Heart left ventricle (tissue), 16 donors: Measurements from ENCODE around the gene CDCA3. TPM values are rescaled to one million over a fixed set of nuclear protein-coding genes. Genes with fewer than 3 reads are reported as not detected.

Experiments used
- ATAC-seq, 4 donors: fragments of 200-7000 bp; cut with Tn5 transposase; one replicate each; pipeline ENCODE4 v1.9.1; 2020 to 2022; ENCODE audit warnings: moderate library complexity in 4 of 4, mild to moderate bottlenecking in 3 of 4, moderate number of reproducible peaks in 1 of 4
- DNase-seq, 5 donors: peaks; one replicate each; pipeline ENCODE4 v3.0.0-alpha.2; 2020
- H3K27ac ChIP-seq, 12 donors: fragments of 200-600 bp; sonication (generic) in 4 of 12; one replicate each; pipeline versions ENCODE4 v1.5.0 to v1.8.0; 2016 to 2022; ENCODE audit warnings: mild to moderate bottlenecking in 2 of 12
- H3K27me3 ChIP-seq, 9 donors: fragments of 200-600 bp; sonication (generic) in 2 of 9; one replicate each; pipeline versions ENCODE4 v1.5.1 to v1.8.0; 2016 to 2022; ENCODE audit warnings: mild to moderate bottlenecking in 3 of 9
- H3K36me3 ChIP-seq, 9 donors: fragments of 200-600 bp; sonication (generic) in 2 of 9; one replicate each; pipeline versions ENCODE4 v1.5.0 to v1.8.0; 2018 to 2022; ENCODE audit warnings: mild to moderate bottlenecking in 2 of 9
- H3K4me1 ChIP-seq, 12 donors: fragments of 200-600 bp; sonication (generic) in 4 of 12; one replicate each; pipeline versions ENCODE4 v1.5.0 to v1.8.0; 2016 to 2022; ENCODE audit warnings: mild to moderate bottlenecking in 3 of 12
- H3K4me3 ChIP-seq, 12 donors: fragments of 200-600 bp; sonication (generic) in 4 of 12; one replicate each; pipeline versions ENCODE4 v1.5.0 to v1.8.0; 2017 to 2022; ENCODE audit warnings: mild to moderate bottlenecking in 9 of 12, moderate library complexity in 4 of 12
- H3K9me3 ChIP-seq, 12 donors: fragments of 200-600 bp; sonication (generic) in 4 of 12; one replicate each; pipeline versions ENCODE4 v1.5.0 to v1.8.0; 2016 to 2022; ENCODE audit warnings: mild to moderate bottlenecking in 1 of 12
- CTCF ChIP-seq, 12 donors: fragments of 200-600 bp; sonication (generic) in 4 of 12; IDR thresholded peaks; one replicate each; pipeline versions ENCODE4 v1.5.0 to v1.8.0; 2018 to 2022; ENCODE audit warnings: antibody characterized with exemption in 12 of 12, mild to moderate bottlenecking in 5 of 12
- POLR2A ChIP-seq, 2 donors: fragments of 450-650 bp; IDR thresholded peaks; one replicate each; pipeline ENCODE4 v1.6.1; 2017; ENCODE audit warnings: antibody characterized with exemption in 2 of 2, mild to moderate bottlenecking in 2 of 2, moderate library complexity in 2 of 2
- WGBS, 4 donors: extraction: QIAGEN DNeasy Blood & Tissue Kit in 2 of 4; methylation state at CpG; one replicate each; pipeline versions ENCODE4 v1.1.5 to v1.1.7; 2013 to 2018; 5-methylcytosine and 5-hydroxymethylcytosine counted together
- intact Hi-C, 10 donors: fragments of 100-400 bp; cut with DNase I; formaldehyde crosslinking; loops; one replicate each; pipeline versions ENCODE4 v1.11.1 to v1.14.2; 2022
- polyA plus RNA-seq, 2 donors: library from polyadenylated mRNA; stranded (reverse); fragments of 200-250 nt; gene quantifications; one replicate each; pipeline ENCODE4 v1.2.3, GENCODE V29; 2013
- total RNA-seq, 9 donors: library from RNA; depleted of rRNA in 2 of 9; stranded (reverse); fragments of >200 nt in 2 of 9; fragmentation: NEBNext Ultra II Directional in 3 of 9; extraction: Animal tissue kit (Norgen Biotek cat#: 25700) in 3 of 9; gene quantifications; one replicate each; pipeline versions ENCODE4 v1.1.0 to v1.2.4, GENCODE V29; 2016 to 2023
- donor health status: ischemic (EF 13 %, LVEDD 7.1; RV severe dilation, severe dysfunction).
- donor health status: healthy with polysubstance abuse.
- donor health status: DM: no; HTN: yes; CAD: no.
- donor health status: DM: no; HTN: no; CAD: no.
- donor health status: ischemic (EF 25% LVEDD 6.9; RV normal size, moderate dysfunction).
- donor health status: ischemic (EF 25% LVEDD 5.7; RV mildly dilated, moderate dysfunction).
- donor health status: healthy.
- donor health status: DM: yes; HTN: yes; CAD: no.
- donor health status: ischemic (EF 35%, LVEDD 5.7; RV mildly dilated, moderate dysfunction).
- donor health status: nonischemic (EF 11% LVEDD 7.7; RV severe dilation, severe dysfunction).
- donor health status: DM: yes; HTN: yes; CAD: no.
- donor health status: PGD.
- donor health status: ischemic (EF 29% LVEDD 5.4; RV normal size, mild dysfunction).
- donor health status: nonischemic (EF 23%, LVEDD 6.1; RV moderate dilation, normal function).

CDCA3 gene
- total and polyA plus RNA-seq, 11 donors: 0.42 to 8.3 (median 0.93) TPM; not detected in 1

DNA sequence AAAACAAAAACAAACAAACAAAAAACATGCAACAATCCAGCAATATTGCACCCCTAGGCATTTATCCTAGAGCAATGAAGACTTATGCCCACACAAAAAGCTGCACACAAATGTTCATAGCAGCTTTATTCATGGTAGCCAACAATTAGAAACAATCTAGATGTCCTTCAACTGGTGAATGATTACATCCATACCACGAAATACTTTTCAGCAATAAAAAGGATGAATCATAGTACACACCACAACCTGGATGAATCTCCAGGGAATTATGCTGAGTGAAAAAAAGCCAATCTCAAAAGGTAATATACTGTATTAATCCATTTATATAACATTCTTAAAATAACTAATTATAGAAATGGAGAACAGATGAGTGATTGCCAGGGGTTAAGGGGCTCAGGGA, 43.9 kb downstream of the CDCA3 start:
- TF ChIP-seq CTCF (IDR thresholded peaks at IDR 0.05) (no peak), POLR2A (IDR thresholded peaks at IDR 0.05) (no peak)
- Histone ChIP-seq H3K9me3 (no peaks in the 10 kb centered on the region), H3K27ac (no peak overlapping the region), H3K27me3 (no peaks in the 10 kb centered on the region), H3K4me3 (no peak overlapping the region), H3K36me3 (peaks cover 0 to 21% (median 0%) of the 10 kb centered on the region in 9 donors), H3K4me1 (peaks cover 0 to 5% (median 0%) of the 10 kb centered on the region in 12 donors)
- ATAC-seq (no peak), DNase-seq (no peak)
- intact Hi-C loops: no loop called here
- WGBS, 4 donors: 71 to 88% (median 85%) methylated on average over 1 of the region's 1 CpG

GRCh38 chr12:6799147-6799546, 51.9 kb downstream of the CDCA3 start:
- no peaks in the 10 kb centered on the region for H3K4me1 ChIP-seq
- peaks cover 0 to 50% (median 0%) of the 10 kb centered on the region in 9 donors for H3K36me3 ChIP-seq
- no peak overlapping the region for H3K27ac ChIP-seq
- ATAC-seq (no peak), DNase-seq (no peak)
- H3K9me3 ChIP-seq: no peaks in the 10 kb centered on the region
- intact Hi-C loops: no loop called here
- TF ChIP-seq CTCF (IDR thresholded peaks at IDR 0.05) (no peak), POLR2A (IDR thresholded peaks at IDR 0.05) (no peak)
- no peak overlapping the region for H3K4me3 ChIP-seq
- 85 to 93% (median 89%) methylated on average over 5 of the region's 5 CpGs for WGBS, 4 donors
- H3K27me3 ChIP-seq: peaks cover 0 to under 1% (median 0%) of the 10 kb centered on the region in 9 donors

Other genes with a start within 250 kb of the CDCA3 start
- gene CHD4, start 243.9 kb downstream of the CDCA3 start, total RNA-seq: 100 to 1,000 TPM; 131 to 237 (median 160) TPM
- gene CHD4, start 243.9 kb downstream of the CDCA3 start, polyA plus RNA-seq: 100 to 1,000 TPM; 144 to 189 TPM
- 10 to 100 TPM in 1 of 9 donors, 1 to 10 TPM in 8; 3.7 to 11.7 (median 4.8) TPM for gene LPAR5, start 215.3 kb downstream of the CDCA3 start, total RNA-seq
- gene LPAR5, start 215.3 kb downstream of the CDCA3 start, polyA plus RNA-seq: 1 to 10 TPM; 3.5 to 4.7 TPM
- gene ACRBP, start 203.9 kb downstream of the CDCA3 start, total RNA-seq: 1 to 10 TPM in 4 of 9 donors, under 1 TPM in 4, not detected in 1; 0.32 to 7.2 (median 0.99) TPM
- under 1 TPM; 0.34 to 0.60 TPM for gene ACRBP, start 203.9 kb downstream of the CDCA3 start, polyA plus RNA-seq
- gene ING4, start 188.2 kb downstream of the CDCA3 start, total RNA-seq: 10 to 100 TPM; 17.4 to 39.0 (median 24.7) TPM
- 10 to 100 TPM; 14.6 to 23.6 TPM for gene ING4, start 188.2 kb downstream of the CDCA3 start, polyA plus RNA-seq
- gene ZNF384, start 161.9 kb downstream of the CDCA3 start, total RNA-seq: 10 to 100 TPM; 19.4 to 38.1 (median 25.2) TPM
- gene ZNF384, start 161.9 kb downstream of the CDCA3 start, polyA plus RNA-seq: 10 to 100 TPM; 15.0 to 29.7 TPM
- gene PIANP, start 150.5 kb downstream of the CDCA3 start, total RNA-seq: under 1 TPM in 3 of 9 donors, not detected in 6; 0.11 to 0.32 (median 0.22) TPM
- under 1 TPM; 0.15 to 0.28 TPM for gene PIANP, start 150.5 kb downstream of the CDCA3 start, polyA plus RNA-seq
- 10 to 100 TPM; 56.7 to 96.4 (median 82.6) TPM for gene COPS7A, start 127.2 kb downstream of the CDCA3 start, total RNA-seq
- gene COPS7A, start 127.2 kb downstream of the CDCA3 start, polyA plus RNA-seq: 100 to 1,000 TPM in 1 of 2 donors, 10 to 100 TPM in 1; 54.1 to 108 TPM
- 100 to 1,000 TPM; 126 to 207 (median 152) TPM for gene MLF2, start 98.1 kb downstream of the CDCA3 start, total RNA-seq
- gene MLF2, start 98.1 kb downstream of the CDCA3 start, polyA plus RNA-seq: 100 to 1,000 TPM; 136 to 231 TPM
- gene PTMS, start 84.9 kb downstream of the CDCA3 start, total RNA-seq: 100 to 1,000 TPM in 5 of 9 donors, 10 to 100 TPM in 4; 72.9 to 227 (median 100) TPM
- 100 to 1,000 TPM; 274 to 331 TPM for gene PTMS, start 84.9 kb downstream of the CDCA3 start, polyA plus RNA-seq
- 1 to 10 TPM in 2 of 9 donors, under 1 TPM in 3, not detected in 4; 0.10 to 1.5 (median 0.43) TPM for gene LAG3, start 78.8 kb downstream of the CDCA3 start, total RNA-seq
- gene LAG3, start 78.8 kb downstream of the CDCA3 start, polyA plus RNA-seq: under 1 TPM; 0.03 to 0.34 TPM
- gene CD4, start 61.8 kb downstream of the CDCA3 start, total RNA-seq: 10 to 100 TPM in 2 of 9 donors, 1 to 10 TPM in 7; 3.0 to 71.9 (median 5.4) TPM
- 1 to 10 TPM; 1.1 to 3.2 TPM for gene CD4, start 61.8 kb downstream of the CDCA3 start, polyA plus RNA-seq
- 1 to 10 TPM; 1.8 to 5.2 (median 2.9) TPM for gene GPR162, start 29.5 kb downstream of the CDCA3 start, total RNA-seq
- gene GPR162, start 29.5 kb downstream of the CDCA3 start, polyA plus RNA-seq: 1 to 10 TPM; 4.4 to 7.7 TPM
- gene P3H3, start 22.9 kb downstream of the CDCA3 start, total RNA-seq: 10 to 100 TPM in 7 of 9 donors, 1 to 10 TPM in 2; 4.2 to 26.7 (median 16.6) TPM
- 10 to 100 TPM; 11.5 to 29.9 TPM for gene P3H3, start 22.9 kb downstream of the CDCA3 start, polyA plus RNA-seq
- gene GNB3, start 10.4 kb downstream of the CDCA3 start, total RNA-seq: 10 to 100 TPM in 2 of 9 donors, 1 to 10 TPM in 6, under 1 TPM in 1; 0.64 to 12.4 (median 6.2) TPM
- gene GNB3, start 10.4 kb downstream of the CDCA3 start, polyA plus RNA-seq: 1 to 10 TPM; 1.9 to 6.2 TPM
- 10 to 100 TPM; 42.0 to 96.8 (median 61.6) TPM for gene USP5, start 864 bp upstream of the CDCA3 start, total RNA-seq
- gene USP5, start 864 bp upstream of the CDCA3 start, polyA plus RNA-seq: 10 to 100 TPM; 23.4 to 52.8 TPM
- gene TPI1, start 16.2 kb upstream of the CDCA3 start, total RNA-seq: 1,000 to 10,000 TPM in 1 of 9 donors, 100 to 1,000 TPM in 8; 600 to 1,024 (median 730) TPM
- 1,000 to 10,000 TPM in 1 of 2 donors, 100 to 1,000 TPM in 1; 648 to 1,605 TPM for gene TPI1, start 16.2 kb upstream of the CDCA3 start, polyA plus RNA-seq
- 1 to 10 TPM; 2.3 to 6.6 (median 3.1) TPM for gene SPSB2, start 22.0 kb upstream of the CDCA3 start, total RNA-seq
- 1 to 10 TPM; 4.4 to 4.6 TPM for gene SPSB2, start 22.0 kb upstream of the CDCA3 start, polyA plus RNA-seq
- 10 to 100 TPM in 5 of 9 donors, 1 to 10 TPM in 4; 8.2 to 15.1 (median 10.3) TPM for gene LRRC23, start 53.5 kb upstream of the CDCA3 start, total RNA-seq
- gene LRRC23, start 53.5 kb upstream of the CDCA3 start, polyA plus RNA-seq: 10 to 100 TPM; 14.8 to 15.3 TPM
- gene ENO2, start 63.3 kb upstream of the CDCA3 start, total RNA-seq: 10 to 100 TPM in 6 of 9 donors, 1 to 10 TPM in 3; 4.6 to 30.9 (median 11.6) TPM
- gene ENO2, start 63.3 kb upstream of the CDCA3 start, polyA plus RNA-seq: 10 to 100 TPM; 10.4 to 22.1 TPM
- 10 to 100 TPM; 38.4 to 82.9 (median 67.2) TPM for gene ATN1, start 76.7 kb upstream of the CDCA3 start, total RNA-seq
- 10 to 100 TPM; 61.3 to 65.6 TPM for gene ATN1, start 76.7 kb upstream of the CDCA3 start, polyA plus RNA-seq
- not detected for gene RNU7-1, start 92.5 kb upstream of the CDCA3 start, total RNA-seq
- not detected for gene RNU7-1, start 92.5 kb upstream of the CDCA3 start, polyA plus RNA-seq
- gene C12orf57, start 92.7 kb upstream of the CDCA3 start, total RNA-seq: 100 to 1,000 TPM; 108 to 394 (median 167) TPM
- 100 to 1,000 TPM; 258 to 460 TPM for gene C12orf57, start 92.7 kb upstream of the CDCA3 start, polyA plus RNA-seq
- 10 to 100 TPM in 2 of 9 donors, 1 to 10 TPM in 7; 3.5 to 63.2 (median 5.9) TPM for gene PTPN6, start 100.1 kb upstream of the CDCA3 start, total RNA-seq
- gene PTPN6, start 100.1 kb upstream of the CDCA3 start, polyA plus RNA-seq: 1 to 10 TPM; 6.6 to 6.7 TPM
- 100 to 1,000 TPM; 128 to 189 (median 152) TPM for gene PHB2, start 119.4 kb upstream of the CDCA3 start, total RNA-seq
- 100 to 1,000 TPM; 112 to 192 TPM for gene PHB2, start 119.4 kb upstream of the CDCA3 start, polyA plus RNA-seq
- gene EMG1, start 119.6 kb upstream of the CDCA3 start, total RNA-seq: 10 to 100 TPM; 24.2 to 43.1 (median 35.9) TPM
- gene EMG1, start 119.6 kb upstream of the CDCA3 start, polyA plus RNA-seq: 10 to 100 TPM; 23.0 to 38.2 TPM
- 10 to 100 TPM; 19.9 to 66.3 (median 46.8) TPM for gene LPCAT3, start 167.2 kb upstream of the CDCA3 start, total RNA-seq
- gene LPCAT3, start 167.2 kb upstream of the CDCA3 start, polyA plus RNA-seq: 10 to 100 TPM; 26.9 to 43.4 TPM
- 100 to 1,000 TPM in 2 of 9 donors, 10 to 100 TPM in 7; 31.9 to 247 (median 74.2) TPM for gene C1S, start 209.4 kb upstream of the CDCA3 start, total RNA-seq
- 10 to 100 TPM; 30.1 to 36.4 TPM for gene C1S, start 209.4 kb upstream of the CDCA3 start, polyA plus RNA-seq
- 100 to 1,000 TPM in 5 of 9 donors, 10 to 100 TPM in 4; 42.6 to 343 (median 107) TPM for gene C1R, start 241.2 kb upstream of the CDCA3 start, total RNA-seq
- 10 to 100 TPM; 49.1 to 98.5 TPM for gene C1R, start 241.2 kb upstream of the CDCA3 start, polyA plus RNA-seq